Neural cell (in vitro differentiated cells): ENCODE results near the gene KCNH5.

Experiments used
- EZH2 ChIP-seq: fragments of 200-600, 300-800 bp; shearing (Covaris generic), sonication (generic); IDR thresholded peaks from 2 replicates; pipeline ENCODE4 v1.6.1; 2014; ENCODE audit warnings: antibody characterized with exemption, low read length, borderline replicate concordance, mild to moderate bottlenecking; ENCODE audit not compliant: insufficient read depth, poor library complexity, severe bottlenecking
- MXI1 ChIP-seq: fragments of 450-650 bp; conservative IDR thresholded peaks from 2 replicates; pipeline ENCODE4 v1.6.1; 2014; ENCODE audit warnings: antibody characterized with exemption, mild to moderate bottlenecking; ENCODE audit not compliant: poor library complexity, severe bottlenecking
- POLR2AphosphoS5 ChIP-seq: IDR thresholded peaks from 2 replicates; pipeline ENCODE4 v1.6.1; 2012
- SMC3 ChIP-seq: fragments of 450-650 bp; conservative IDR thresholded peaks from 2 replicates; pipeline ENCODE4 v1.6.1; 2014; ENCODE audit warnings: antibody characterized with exemption, mild to moderate bottlenecking, moderate library complexity; ENCODE audit not compliant: poor library complexity
- TF ChIP-seq, protein P1 (sequence below): IDR thresholded peaks from 2 replicates; pipeline ENCODE4 v1.6.1; 2012; ENCODE audit warnings: borderline replicate concordance
- TF ChIP-seq, protein P2 (sequence below): fragments of 450-650 bp; IDR thresholded peaks from 2 replicates; pipeline ENCODE4 v1.5.1; 2014; ENCODE audit warnings: antibody characterized with exemption, mild to moderate bottlenecking, moderate library complexity; ENCODE audit not compliant: poor library complexity, severe bottlenecking

DNA sequence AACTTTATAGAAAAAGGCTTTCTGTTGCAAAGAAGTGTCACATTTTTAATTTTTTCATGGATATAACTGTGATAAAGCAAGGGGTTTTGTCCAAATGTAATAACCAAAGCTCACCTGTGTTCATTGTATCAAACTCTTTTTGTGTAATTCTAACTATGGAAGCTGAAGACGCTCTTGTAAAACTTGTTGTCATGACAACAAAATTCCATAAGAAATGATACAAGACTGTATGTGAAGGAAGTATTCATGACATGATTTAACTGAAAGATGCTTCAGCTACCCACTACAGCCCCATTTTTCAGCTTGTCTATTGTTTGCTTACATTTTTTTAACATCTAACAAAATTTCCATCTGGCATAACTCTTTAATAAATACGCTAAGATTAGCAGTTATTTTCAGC lies 360.9 kb downstream of the KCNH5 start:
- TF ChIP-seq, protein P1, sequence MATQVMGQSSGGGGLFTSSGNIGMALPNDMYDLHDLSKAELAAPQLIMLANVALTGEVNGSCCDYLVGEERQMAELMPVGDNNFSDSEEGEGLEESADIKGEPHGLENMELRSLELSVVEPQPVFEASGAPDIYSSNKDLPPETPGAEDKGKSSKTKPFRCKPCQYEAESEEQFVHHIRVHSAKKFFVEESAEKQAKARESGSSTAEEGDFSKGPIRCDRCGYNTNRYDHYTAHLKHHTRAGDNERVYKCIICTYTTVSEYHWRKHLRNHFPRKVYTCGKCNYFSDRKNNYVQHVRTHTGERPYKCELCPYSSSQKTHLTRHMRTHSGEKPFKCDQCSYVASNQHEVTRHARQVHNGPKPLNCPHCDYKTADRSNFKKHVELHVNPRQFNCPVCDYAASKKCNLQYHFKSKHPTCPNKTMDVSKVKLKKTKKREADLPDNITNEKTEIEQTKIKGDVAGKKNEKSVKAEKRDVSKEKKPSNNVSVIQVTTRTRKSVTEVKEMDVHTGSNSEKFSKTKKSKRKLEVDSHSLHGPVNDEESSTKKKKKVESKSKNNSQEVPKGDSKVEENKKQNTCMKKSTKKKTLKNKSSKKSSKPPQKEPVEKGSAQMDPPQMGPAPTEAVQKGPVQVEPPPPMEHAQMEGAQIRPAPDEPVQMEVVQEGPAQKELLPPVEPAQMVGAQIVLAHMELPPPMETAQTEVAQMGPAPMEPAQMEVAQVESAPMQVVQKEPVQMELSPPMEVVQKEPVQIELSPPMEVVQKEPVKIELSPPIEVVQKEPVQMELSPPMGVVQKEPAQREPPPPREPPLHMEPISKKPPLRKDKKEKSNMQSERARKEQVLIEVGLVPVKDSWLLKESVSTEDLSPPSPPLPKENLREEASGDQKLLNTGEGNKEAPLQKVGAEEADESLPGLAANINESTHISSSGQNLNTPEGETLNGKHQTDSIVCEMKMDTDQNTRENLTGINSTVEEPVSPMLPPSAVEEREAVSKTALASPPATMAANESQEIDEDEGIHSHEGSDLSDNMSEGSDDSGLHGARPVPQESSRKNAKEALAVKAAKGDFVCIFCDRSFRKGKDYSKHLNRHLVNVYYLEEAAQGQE: no peak
- TF ChIP-seq, protein P2, sequence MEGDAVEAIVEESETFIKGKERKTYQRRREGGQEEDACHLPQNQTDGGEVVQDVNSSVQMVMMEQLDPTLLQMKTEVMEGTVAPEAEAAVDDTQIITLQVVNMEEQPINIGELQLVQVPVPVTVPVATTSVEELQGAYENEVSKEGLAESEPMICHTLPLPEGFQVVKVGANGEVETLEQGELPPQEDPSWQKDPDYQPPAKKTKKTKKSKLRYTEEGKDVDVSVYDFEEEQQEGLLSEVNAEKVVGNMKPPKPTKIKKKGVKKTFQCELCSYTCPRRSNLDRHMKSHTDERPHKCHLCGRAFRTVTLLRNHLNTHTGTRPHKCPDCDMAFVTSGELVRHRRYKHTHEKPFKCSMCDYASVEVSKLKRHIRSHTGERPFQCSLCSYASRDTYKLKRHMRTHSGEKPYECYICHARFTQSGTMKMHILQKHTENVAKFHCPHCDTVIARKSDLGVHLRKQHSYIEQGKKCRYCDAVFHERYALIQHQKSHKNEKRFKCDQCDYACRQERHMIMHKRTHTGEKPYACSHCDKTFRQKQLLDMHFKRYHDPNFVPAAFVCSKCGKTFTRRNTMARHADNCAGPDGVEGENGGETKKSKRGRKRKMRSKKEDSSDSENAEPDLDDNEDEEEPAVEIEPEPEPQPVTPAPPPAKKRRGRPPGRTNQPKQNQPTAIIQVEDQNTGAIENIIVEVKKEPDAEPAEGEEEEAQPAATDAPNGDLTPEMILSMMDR: no peak
- TF ChIP-seq MXI1 (no peak), EZH2 (no peak), SMC3 (no peak), POLR2AphosphoS5 (no peak)
